GM18520 (cell line): ENCODE measurements around the gene HLA-DPB1.
"Not testable (repeated sequence)": the region's sequence is repeated elsewhere in the genome, so short reads cannot be mapped to it uniquely, and the experiment has no call there.

Experiments used
- ATAC-seq: cut with Tn5 transposase; IDR thresholded peaks from one replicate; pipeline ENCODE4 v1.9.1; 2021; ENCODE audit not compliant: unreplicated experiment

HLA-DPB1 gene

DNA sequence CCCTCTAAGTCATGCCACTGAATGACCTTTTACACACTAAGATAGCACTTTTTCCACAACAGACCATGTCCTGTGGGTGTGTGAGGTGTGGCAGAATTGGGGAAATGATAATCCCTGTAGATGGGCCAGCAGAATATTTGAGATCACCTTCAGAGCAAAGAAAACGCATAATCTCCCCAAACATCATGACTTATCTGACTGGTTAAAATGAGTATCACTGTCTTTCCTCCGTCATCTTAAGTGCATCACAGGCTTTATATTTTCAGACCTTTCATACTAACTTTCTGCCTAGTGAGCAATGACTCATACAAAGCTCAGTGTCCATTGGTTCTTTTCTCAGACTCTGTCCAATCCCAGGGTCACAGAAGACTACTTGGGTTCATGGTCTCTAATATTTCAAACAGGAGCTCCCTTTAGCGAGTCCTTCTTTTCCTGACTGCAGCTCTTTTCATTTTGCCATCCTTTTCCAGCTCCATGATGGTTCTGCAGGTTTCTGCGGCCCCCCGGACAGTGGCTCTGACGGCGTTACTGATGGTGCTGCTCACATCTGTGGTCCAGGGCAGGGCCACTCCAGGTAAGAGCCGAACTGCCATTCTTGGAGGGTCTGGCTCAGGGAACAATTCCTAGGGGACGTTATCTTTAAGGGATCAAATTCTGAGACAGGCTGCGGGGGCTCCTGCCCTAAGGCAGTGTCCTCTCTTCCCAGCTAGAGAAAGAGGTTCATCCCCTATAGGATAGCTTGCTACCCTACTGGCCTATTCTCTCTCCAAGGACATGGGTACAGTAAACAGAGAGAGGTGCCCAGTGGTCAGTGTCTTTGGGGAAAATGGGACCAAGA is at the start of gene HLA-DPB1:
TSS of gene HLA-DPB1 (plus strand) at position 423 of the 838 bp plus-strand sequence. CDS start at position 475, 52 bp downstream.
- ATAC-seq = peak; percentile 74

DNA sequence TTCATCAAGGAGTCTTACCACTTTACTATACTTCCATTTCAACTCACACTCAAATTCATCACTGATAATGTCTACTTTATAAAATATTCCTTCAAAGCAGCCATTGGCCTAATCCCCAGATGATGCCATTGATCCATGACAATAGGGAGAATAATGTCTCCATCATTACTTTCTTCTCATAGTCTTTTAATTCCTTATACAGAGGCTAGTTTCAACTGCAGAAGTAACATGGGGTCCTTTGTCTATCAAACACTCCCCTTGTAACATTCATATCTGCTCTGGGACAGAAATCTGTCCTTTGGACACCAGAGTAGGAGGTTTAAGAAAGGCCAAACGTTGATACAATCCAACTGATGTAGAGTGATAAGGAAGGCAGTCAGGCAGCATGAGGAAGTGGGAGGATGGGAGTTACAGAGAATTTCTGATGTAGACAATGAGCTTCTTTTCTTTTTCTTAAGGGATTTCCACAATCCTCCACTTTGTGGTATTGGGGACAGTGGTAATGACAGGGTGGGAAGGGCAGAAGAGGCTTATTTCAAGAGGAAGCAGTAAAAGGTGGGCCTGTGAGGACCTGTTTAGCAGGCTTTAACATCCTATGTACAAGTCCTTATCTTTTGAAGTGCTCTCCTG is 47.5 kb upstream of the HLA-DPB1 start:
- peak; percentile 2 for ATAC-seq

DNA sequence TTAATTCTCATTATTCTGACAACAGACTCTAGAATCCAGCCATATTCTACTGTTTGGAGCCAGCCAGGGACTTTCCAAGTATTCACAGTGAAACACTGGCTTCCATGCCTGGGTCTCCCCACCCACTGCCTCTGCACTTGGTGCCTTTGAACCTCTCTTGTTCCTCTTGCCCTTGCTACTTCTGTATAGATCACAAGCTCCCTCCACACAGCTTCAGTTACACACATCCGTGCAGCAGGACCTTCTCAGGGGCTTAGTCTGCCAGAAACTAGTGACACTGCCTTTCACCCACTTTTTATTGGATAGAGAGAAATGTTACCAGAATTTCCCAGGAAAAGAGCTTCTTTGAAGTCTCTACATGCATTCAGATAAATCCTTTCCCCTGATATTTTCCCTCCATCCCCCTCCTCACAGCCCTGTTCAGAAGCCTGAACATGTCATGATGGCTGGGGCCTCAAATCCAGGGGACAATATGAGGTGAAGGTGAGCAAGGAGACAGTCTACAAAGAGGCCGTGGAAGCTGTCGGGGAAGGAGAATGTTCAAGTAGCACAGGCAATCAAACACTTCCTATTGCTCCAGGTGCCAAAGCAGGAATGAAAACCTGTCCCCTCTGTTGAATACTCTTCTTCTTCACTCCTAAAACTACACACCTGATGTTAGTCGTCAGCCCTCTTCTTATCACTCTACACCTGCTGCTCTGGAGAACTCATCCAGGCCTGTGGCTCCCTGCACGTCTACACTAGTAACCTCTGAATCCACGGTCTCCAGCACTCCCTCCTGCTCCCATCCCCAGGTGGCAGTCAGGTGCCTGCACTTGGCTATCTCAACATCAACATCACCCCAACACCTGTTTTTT is 46.2 kb upstream of the HLA-DPB1 start:
- ATAC-seq = peak; percentile 37

DNA sequence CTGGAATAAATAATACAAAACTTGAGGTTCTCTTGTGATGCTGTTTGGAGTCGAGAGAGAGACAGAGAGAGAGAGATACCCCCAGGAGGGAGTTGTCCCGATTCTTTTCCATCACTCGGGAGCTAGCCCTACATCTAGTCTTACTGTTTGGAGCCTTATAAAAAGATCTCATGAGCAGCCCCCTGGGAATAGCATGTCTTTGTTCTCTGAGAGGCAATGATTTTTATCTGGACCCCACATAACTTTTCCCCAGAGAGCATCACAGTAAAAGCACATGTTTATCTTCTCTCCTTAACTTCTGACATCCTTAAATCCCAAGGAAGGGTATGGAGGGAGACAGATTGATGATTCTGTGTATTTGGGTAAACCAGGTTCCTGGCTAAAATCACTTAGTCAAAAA is 45.5 kb upstream of the HLA-DPB1 start:
- ATAC-seq = no peak

DNA sequence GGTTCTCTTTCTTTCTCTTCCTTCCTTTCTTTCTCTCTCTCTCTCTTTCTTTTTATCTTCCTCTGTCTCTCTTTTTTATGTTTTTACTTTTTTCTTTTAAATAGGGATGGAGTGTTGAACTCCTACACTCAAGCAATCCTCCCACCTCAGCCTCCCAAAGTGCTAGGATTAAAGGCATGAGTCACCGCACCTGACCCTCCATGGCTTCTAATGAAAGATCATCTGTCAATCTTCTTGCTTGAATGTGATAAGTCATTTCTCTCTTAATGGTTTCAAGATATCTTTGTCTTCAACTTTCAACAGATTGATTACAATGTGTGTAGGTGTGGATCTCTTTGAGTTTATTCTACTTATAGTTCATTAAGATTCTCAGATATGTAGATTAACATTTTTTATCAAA is 41.2 kb upstream of the HLA-DPB1 start:
- no peak for ATAC-seq

DNA sequence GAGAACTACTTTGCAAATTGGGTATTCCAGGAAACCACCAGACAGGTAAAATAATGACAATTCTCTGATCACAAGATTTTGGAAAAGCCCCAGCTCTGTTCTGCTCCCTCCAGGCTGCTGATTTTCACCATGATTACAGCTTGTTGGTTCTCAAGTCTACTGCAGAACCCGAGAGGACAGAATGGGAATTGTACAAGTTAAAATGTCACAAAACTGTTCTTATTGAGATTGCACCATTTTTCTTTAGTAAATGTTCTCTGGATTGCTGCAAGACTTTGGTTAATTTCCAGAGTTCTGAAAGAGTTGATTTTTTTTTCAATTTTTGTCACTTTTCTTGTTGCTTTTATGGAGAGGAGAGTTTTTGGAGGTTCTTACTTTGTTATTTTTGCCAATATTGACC is 39.3 kb upstream of the HLA-DPB1 start:
- no peak for ATAC-seq

DNA sequence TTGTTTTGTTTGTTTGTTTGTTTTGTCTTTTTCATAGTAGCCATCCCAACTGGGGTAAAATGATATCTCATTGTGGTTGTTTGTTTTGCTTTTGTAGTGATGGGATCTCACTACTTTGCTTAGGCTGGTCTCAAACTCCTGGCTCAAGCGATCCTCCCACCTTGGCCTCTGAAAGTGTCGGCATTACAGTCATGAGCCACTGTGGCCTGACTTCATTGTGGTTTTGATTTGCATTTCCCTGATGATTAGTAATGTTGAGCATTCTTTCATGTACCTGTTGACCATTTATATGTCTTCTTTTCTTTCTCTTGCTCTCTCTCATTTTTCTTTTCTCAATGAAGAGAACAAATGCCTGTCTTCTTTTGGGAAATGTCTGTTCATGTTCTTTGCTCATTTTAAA is 35.6 kb upstream of the HLA-DPB1 start:
- ATAC-seq = no peak

DNA sequence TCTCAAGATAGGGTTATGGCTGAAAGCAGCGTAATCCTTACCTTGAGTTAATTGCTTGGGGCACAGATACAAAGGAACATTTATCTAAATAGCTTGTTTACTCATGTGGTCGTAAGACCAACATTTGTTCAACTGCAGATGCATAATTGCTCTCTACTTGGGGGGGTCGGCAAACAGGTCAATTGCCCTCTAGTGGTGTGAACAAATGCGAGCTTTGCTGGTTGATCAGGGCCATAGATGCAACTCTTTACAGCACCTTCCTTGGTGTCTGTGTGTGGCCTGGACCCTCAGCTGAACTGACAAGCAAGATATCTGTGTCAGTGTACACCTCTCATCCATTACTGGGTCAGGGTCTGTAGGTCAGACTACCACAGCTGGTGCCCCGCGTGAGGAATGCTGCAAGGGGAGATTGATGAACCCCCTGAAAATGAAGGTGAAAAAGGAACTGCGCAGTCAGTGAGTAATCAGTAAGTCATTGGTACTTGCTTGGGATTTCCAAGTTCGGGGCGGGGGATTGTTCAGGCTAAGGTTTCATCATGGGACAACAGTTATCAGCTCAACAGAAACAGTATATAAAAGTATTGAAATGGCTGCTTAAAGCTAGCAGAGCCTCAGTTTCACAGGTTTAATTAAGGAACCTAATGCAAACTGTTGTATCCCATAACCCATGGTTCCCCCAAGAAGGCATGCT is 26.3 kb upstream of the HLA-DPB1 start:
- no peak for ATAC-seq

DNA sequence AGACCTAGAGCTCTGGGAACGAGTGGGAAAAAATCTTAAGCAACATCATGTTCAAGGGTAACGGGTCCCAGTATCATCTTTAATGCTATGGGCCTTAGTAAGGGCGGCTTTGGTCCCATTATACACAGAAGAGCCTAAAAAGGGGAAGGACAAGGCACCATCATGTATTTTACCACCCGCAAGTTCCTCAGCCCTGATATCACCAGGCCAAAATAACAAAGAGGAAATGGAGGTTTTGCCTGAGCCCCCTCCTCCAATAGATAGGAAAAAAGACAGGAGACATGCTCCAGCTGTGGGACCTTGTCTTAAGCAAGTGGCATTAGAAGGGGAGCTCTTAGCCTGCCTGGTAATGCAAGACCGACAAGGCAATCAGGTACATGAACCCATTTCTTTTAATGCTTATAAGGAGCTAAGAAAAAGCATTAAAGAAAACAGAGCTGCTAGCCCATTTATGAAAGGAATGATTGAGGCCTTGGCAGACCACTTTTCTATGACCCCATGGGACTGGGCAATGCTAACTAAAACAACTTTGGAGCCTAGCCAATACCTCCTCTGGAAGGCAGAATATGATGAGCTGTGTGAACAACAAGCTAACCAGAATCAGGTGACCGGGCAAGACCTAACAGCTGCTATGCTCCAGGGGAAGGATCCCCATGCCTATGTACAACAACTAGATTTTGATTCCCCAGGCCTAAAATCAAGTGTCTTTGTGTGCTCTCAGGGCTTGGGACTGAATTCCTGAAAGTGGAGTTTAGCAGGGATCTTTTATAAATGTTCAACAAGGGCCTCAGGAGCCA is 25.6 kb upstream of the HLA-DPB1 start:
- ATAC-seq = no peak

DNA sequence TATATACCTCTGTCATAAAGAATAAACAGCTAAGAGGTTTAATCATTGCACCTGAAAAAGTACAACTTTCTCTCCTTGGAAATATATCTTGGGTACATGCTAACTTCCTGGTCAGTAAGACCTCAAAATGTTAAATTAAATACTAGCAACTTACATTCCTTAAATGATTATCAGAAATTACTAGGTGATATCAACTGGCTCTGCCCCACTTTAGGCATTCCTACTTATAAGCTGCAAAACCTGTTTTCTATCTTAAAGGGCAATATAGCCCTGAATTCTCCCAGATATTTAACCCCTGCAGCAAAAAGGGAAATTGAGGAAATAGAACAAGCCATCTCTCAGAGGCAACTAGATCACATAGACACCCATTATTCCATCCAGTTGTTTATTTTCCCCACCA is 23.2 kb upstream of the HLA-DPB1 start:
- no peak for ATAC-seq

DNA sequence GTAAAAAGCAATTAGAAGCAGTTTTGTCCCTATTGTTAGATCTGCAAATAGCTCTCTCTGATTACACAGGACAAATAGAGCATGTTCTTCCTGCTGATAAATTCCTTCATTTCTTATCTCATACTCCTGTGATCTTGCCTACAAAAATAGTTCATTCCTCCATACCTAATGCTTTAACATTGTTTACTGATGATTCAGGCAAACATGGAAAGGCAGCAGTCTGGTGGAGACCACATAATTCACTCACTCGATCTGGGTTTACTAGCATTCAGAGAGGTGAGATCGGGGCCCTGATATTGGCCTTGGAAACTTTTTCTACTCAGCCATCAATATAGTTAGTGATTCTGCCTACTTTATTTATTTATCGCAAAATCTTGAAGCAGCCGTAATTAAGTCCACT is 22.6 kb upstream of the HLA-DPB1 start:
- ATAC-seq = no peak

DNA sequence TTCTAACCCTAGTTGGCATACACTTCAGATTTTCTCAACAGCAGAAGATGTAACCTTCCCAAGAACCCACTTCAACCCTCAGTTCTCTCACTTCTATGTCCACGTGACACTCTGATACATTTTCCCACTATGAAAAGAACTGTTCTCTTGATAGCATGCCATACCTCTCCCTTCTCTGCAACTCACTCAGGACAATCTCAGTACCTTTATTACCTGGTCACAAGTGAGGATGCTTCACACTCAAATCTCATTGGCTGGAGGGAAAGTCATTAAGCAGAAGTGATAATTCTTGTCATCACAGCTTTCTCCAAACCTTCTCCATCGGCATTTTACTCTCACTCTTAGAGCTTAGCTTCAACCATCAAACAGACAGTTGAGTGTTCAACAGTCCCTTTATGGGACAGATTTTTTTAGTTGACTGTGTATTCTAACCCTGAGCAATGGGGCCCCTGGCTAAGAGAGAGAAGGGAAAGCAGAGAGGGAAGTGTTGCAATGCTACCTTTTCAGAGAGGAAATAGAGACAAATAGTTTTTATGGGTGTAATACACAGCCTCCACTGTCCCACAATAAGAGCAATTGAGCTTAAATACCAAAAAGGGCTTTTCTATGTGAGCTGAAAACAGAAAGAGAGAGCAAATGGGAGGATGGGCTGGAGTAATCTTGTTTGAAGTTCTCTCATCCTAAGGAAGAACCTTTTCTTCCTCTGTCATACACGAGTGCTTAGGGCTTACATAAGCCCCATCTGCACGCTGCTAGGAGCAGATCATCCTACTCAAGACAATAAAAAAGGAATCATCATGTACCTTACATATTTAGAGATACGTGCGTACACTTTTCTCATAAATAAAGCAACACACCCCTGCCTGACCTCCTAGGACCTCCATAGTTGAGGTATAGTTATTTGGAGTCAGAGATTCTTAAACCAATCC is 18.3 kb upstream of the HLA-DPB1 start:
- ATAC-seq = no peak

DNA sequence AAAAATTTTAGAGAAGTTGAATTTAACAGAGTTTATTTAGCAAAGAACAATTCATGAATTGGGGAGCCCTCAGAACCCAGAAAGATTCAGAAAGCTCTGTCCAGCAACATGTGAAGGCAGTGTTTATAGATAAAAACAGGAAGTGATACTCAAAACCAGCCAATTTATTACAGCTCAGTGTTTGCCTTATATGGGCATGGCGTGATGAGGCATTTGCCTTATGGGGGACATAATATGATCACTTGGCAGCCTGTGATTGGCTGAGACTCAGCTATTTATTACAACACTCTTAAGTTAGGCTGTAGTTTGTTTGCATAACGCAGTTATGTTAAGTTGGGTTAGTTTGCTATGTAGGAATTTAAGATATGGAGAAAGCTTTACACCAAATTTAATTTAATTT is 13.8 kb upstream of the HLA-DPB1 start:
- ATAC-seq = no peak

DNA sequence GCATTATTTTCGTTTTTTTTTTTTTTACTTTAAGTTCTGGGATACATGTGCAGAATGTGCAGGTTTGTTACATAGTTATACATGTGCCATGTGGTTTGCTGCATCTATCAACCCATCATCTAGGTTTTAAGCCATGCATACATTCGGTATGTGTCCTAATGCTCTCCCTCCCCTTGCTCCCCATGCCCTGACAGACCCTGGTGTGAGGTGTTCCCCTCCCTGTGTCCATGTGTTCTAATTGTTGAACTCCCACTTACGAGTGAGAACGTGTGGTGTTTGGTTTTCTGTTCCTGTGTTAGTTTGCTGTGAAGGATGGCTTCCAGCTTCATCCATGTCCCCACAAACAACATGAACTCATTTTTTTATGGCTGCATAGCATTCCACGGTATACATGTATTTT is 12.4 kb upstream of the HLA-DPB1 start:
- not testable (repeated sequence) for ATAC-seq

DNA sequence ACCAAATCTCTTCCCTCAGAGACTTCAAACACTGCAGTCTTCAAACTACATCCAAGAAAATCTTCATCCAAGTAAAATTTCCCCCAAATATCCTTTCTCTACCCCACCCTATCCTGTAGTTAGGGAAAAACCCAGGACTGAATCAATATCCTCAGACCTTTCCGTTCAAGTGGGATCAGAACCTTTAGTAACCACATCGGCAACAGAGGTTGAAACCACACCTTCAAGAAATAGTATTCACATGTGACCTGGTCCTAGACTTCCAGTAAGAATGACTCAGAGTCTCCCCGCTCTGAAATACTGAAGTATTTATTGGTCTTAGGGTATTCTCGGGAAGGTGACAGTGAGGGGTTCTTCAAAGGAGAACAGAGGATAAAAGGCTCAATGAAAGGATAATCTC is 11.1 kb upstream of the HLA-DPB1 start:
- no peak for ATAC-seq

DNA sequence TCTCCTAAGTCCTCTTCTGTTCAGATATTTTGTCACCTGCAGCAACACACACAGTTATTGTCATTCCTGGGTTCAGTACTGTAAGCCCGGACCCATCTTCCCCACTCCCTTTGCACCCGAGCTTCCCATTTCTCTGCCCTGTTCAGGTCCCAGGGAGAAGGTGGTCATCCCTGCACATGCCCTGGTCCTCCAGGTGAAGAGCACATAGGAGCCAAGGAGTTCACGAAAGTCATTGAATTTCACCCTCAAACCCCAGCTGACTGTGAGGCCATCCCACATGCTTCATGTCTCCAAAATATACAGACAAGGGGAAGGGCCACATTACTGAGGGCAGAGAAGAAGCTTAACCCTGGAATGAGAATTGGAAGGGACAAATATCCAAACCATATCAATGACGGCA is 10.5 kb upstream of the HLA-DPB1 start:
- no peak for ATAC-seq

DNA sequence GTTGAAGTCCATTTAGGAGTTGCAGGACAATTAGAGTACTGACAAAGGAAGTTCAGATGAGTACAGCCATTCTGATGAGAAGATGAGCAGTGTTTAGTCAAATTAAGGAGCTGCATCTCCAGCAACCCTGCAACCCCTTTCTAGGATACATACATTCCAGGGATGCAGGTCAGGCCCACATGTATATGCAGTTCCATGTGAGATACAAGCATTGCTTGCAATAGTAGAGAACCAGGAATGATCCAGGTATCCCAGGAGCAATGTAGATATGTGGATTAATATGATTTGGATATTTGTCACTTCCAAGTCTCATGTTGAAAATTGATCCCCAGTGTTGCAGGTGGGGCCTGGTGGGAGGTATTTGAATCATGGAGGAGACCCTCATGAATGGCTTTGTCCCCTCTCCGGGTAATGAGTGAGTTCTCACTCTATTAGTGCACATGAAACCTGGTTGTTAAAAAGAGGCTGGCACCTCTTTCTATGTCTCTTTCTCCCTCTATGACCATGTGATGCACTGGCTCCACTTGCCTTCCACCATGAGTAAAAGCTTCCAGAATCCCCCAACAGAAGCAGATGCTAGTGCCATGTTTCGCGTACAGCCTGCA is 8.8 kb upstream of the HLA-DPB1 start:
- ATAC-seq = no peak

DNA sequence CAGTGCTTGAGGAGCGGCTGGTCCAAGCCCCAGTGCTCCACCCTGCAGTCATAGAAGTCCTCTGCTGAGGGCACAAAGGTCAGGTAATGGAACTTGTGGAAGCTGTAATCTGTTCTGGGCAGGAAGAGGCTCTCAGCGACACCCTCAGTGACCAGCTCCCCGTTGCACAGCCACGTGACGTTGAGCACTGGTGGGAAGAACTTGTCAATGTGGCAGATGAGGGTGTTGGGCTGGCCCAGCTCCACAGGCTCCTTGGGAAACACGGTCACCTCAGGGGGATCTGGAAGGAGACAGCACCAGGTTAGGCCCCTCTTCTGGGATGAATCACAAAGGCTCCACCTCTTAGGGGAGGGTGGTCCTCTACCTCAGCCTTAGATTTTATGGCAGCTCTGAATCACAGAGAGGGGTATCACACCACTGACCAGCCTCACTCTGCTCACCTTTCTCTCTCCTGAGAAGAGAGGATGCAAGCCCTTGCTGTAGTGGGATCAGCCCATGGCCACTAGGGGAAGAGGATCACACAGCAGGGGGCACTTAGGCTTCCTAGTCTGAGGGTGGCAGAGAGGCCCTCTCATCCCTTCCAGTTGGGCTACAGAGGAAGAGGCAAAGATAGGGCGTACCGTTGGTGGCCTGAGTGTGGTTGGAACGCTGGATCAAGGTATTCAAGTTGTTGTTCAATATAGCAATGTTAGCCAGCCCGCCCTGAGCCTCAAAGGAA is 6.6 kb upstream of the HLA-DPB1 start:
- no peak for ATAC-seq
